Measurements from ENCODE around the gene REG1B. TPM values are rescaled to one million over a fixed set of nuclear protein-coding genes. Genes with fewer than 3 reads are reported as not detected.
A peak's percentile ranks its signal among the peaks of the same experiment; 100 is the strongest.
"Not testable (repeated sequence)": the region's sequence is repeated elsewhere in the genome, so short reads cannot be mapped to it uniquely, and the experiment has no call there.

The REG1B gene
- total RNA-seq, 1 donor from 2014 or later, result not detected

DNA sequence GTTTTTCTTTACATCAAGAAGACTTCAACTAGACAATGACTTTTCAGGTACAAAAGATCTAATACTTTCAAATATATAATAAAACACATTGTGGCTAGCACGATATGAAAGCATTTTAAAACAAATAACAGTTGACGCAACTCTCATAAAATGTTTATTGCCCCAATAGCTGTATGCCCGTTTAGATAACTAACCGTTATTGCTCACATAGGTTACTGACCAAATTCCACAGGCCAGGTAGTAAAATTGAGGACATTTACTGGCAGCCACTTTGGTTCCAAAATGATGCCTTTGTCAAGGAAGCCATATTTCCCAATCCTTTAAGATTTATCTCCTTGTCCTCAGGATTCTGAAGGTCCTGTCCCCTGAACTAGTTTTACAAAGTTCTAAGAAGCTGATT is 2.9 kb upstream of the REG1B start:
- no peak for DNase-seq (ENCODE audit: missing footprints)
- intact Hi-C loops (cut with DNase I), result no loop called here
- ATAC-seq, result no peak

DNA sequence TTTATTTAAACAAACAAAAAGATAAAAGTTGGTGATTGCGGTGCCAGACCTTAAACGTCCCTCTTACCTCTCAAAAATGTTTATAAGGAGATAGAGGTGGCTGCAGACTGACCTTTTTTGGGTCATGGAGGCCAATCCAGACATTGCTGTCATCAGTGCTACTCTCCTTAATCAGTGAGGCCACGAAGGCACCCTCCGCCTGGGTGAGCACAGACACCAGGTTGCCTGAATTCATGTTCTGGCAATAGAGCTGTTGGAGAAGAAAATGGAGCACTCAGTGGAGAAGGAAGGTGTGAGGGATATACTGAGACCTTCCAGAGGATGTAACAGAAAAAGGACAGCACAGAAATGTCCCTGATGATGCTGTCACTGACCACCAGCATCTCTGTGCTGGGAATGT is 1.5 kb downstream of the REG1B start:
- intact Hi-C loops (cut with DNase I), result no loop called here
- DNase-seq (ENCODE audit: missing footprints) (no peak), ATAC-seq (no peak)

DNA sequence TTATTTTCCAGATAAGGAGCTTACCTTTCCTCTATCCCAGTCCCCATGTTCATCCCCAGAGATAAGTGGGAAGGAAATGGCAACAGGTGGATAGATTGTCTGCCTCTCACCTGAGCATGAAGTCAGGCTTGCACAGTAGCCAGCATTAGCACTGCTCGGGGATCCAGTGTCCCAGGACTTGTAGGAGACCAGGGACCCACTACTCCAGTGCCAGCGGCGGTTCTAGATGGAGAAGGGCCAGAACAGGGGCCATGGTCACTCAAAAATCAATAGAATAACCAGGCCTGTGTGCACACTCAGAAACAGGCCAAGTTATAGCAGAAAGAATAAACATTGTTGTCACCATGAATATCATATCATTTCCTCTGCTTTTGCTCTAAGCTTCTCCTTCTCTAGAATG is 2.4 kb downstream of the REG1B start:
- intact Hi-C loops (cut with DNase I), result no loop called here
- DNase-seq (ENCODE audit: missing footprints) (peak; percentile 56), ATAC-seq (no peak)

DNA sequence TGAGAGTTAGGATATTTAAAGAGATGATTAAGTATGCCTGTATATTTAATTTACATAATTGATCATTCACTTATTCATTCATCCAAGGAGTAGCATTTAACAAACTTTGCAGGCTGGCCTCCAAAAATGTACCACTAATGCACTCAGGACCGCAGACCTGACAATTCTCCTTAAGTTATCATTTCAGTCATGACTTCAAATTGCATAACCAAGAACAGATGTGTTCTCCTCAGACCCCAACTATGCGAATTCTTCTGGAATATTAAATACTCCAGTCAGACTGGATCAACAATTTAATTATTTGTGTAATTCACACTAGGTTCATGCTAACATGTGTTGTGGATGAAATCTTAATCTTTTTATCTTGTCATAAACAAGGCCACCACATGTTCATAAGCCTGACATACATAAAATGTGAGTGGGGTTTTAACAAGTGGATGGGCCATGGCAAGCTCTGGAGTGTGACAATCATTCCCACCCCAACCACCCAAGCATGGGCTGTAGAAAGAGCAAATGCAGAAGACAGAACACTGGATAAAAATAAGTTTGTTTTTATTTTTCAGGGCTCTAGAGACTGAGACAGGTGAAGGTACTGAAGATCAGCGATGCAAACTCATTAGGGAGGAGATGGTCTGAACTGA is 3.2 kb downstream of the REG1B start:
- intact Hi-C loops (cut with DNase I), result no loop called here
- no peak for ATAC-seq
- DNase-seq (ENCODE audit: missing footprints), result no peak

DNA sequence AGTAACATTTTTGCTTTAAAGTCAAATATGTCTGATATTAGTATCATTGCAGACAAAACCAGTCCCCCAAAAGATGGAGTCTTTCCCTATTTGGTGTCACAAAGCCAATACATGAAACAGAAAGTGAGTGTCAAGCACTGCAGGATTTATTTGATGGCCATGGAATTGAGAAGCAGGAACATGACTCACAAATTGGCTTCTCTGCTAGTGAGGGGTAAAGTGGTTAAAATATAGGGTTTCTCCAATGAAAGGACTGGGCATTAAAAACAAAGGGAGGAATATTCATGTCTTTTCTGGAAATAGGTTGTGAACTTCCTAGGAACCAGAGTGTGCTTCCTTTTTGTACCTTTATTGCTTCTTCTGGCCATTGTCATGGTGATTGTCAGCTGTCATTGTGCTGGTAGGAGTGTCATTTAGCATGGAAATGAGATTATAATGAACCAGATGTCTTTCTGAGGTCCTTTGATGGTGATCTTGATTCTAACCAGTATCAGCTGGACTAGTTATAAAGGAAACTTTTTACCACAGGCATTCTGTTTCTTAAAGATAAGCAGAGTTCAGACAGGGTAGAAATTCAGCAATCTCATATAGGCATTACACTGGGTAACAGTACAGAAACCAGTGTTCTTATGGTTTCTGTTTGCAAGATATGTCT is 4.1 kb downstream of the REG1B start:
- intact Hi-C loops (cut with DNase I), result no loop called here
- no peak for ATAC-seq
- no peak for DNase-seq (ENCODE audit: missing footprints)

DNA sequence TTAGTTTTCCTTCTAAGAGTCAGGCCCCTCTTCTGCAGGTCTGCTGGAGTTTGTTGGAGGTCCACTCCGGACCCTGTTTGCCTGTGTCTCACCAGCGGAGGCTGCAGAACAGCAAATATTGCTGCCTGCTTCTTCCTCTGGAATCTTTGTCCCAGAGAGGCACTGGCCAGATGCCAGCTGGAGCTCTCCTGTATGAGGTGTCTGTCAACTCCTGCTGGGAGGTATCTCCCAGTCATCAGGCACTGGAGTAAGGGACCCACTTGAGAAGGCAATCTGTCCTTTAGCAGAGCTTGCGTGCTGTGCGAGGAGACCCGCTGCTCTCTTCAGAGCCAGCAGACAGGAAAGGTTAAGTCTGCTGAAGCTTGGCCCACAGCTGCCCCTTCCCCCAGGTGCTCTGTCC is 4.8 kb downstream of the REG1B start:
- intact Hi-C loops (cut with DNase I), result no loop called here
- DNase-seq (ENCODE audit: missing footprints), result no peak
- no peak for ATAC-seq

DNA sequence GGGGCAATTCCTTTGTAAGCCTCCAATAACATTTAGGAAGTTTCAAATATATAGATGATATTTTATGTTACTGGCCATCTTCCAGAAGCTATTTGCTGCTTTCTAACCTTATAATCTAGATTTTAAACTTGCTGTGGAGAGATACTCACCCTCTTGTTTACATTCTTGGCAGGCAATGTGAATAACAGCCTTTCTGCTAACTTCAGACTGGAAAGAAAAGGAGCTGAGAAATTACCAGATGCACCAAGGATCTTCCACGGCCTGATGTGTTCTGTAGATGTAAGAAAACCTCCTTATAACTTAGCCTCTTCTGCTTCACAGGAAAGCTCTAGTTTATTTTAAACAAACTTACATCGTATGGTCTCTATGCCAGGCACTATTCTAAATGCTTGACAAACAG is 16.7 kb downstream of the REG1B start:
- intact Hi-C loops (cut with DNase I), result no loop called here
- DNase-seq (ENCODE audit: missing footprints) (no peak), ATAC-seq (no peak)

DNA sequence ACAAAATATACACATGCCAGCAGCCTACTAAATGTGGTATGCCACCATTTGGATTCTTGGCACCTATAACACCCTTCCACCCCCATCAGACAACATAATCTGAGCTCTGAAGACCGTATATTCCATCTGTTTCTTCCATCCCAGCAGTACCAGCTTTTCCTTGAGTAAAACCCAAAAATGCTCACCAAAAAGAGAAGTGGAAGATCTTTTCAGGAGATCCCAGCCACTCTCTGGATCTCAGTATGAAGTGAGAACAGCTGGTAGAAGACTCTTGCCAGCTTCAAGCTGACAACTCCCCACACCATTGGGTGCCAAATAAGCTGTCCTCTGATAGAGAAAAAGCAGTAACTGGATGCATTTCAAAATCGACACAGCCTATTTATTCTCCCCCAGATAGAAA is 22.6 kb downstream of the REG1B start:
- ATAC-seq (no peak), DNase-seq (ENCODE audit: missing footprints) (no peak)
- intact Hi-C loops (cut with DNase I), result no loop called here

DNA sequence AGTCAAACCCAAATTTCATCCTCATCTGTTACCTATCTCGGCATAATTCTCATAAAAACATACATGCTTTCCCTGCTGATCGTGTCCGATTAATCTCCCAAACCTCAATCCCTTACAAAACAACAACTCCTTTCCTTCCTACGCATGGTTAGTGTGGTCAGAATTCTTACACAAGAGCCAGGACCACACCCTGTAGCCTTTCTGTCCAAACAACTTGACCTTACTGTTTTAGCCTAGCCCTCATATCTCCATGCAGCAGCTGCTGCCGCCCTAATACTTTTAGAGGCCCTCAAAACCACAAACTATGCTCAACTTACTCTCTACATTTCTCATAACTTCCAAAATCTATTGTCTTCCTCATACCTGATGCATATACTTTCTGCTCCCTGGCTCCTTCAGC is 33.0 kb downstream of the REG1B start:
- intact Hi-C loops (cut with DNase I); ATAC-seq; DNase-seq (ENCODE audit: missing footprints): not testable (repeated sequence)

DNA sequence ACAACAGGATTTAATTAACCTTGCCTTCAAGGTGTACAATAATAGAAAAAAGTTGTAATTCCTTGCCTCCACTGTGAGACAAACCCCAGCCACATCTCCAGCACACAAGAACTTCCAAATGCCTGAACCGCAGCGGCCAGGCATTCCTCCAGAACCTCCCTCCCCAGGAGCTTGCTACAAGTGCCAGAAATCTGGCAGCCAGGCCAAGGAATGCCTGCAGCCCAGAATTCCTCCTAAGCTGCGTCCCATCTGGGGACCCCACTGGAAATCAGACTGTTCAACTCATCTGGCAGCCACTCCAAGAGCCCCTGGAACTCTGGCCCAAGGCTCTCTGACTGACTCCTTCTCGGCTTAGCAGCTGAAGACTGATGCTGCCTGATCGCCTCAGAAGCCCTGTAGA is 34.3 kb downstream of the REG1B start:
- DNase-seq (ENCODE audit: missing footprints); intact Hi-C loops (cut with DNase I); ATAC-seq: not testable (repeated sequence)

DNA sequence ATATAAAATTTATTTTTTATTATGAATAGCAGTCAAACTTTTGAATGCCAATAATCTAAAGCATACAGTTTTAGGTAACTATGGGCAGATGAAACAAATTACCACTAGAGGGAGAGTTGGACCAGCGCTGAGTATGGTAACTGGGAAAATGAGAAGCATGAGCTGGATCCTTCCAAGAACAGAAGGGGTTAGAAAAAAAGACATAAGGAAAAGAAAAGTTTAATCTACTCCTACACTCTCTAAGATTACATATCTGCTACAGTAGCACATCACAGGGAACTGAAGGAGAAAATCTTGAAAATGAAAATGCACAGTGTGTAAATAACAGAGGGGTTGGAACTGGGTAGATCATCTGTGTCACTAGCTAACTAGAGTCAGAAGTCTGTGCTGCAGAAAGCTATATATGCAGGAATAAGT is 46.8 kb downstream of the REG1B start:
- ATAC-seq (no peak), DNase-seq (ENCODE audit: missing footprints) (no peak)
- intact Hi-C loops (cut with DNase I), result no loop called here

DNA sequence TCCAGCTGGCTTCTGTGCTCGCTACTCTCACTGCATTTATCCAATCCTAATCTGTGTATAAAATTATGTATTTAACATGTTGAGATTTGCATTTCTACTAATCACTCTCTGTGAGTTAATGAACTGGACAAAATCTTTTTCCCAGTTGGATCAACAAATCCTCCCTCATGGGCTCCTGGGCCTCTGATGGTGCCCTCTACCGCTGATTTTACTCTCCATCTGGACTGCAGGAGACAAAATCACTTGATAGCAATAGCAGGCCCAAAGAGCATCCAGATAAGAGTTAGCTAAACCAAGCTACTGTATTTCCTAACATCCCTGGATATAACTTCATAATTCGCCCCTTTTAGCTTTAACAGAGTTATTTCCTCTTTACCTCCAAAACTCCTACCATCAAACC is 47.8 kb downstream of the REG1B start:
- ATAC-seq (no peak), DNase-seq (ENCODE audit: missing footprints) (no peak)
- intact Hi-C loops (cut with DNase I), result no loop called here

Other genes starting within 250 kb of the REG1B start
- gene REG3G, start 62.3 kb downstream of the REG1B start, total RNA-seq, result not detected
- gene REG1A, start 32.5 kb upstream of the REG1B start, total RNA-seq, result not detected
- gene REG3A, start 71.8 kb upstream of the REG1B start, total RNA-seq, result not detected

Measured in Right ventricle myocardium inferior (tissue), 1 donor.